Activated CD8-positive, alpha-beta memory T cell treated with anti-CD3 and anti-CD28 coated beads for 36 hours (primary cell): ENCODE results near the gene CELSR2. TPM values are rescaled to one million over a fixed set of nuclear protein-coding genes. Genes with fewer than 3 reads are reported as not detected.
"Not testable (repeated sequence)": the region's sequence is repeated elsewhere in the genome, so short reads cannot be mapped to it uniquely, and the experiment has no call there.

ENCODE experiments used
- CTCF ChIA-PET: fragments of 350-600 bp; sonication (Branson Sonifier 250); formaldehyde crosslinking; loops from one replicate; lab custom pipeline; 2021; ENCODE audit warnings: antibody characterized with exemption; lab: Charles Lee
- POLR2A ChIA-PET: fragments of 350-600 bp; sonication (Branson Sonifier 250); formaldehyde crosslinking; loops from one replicate; lab custom pipeline; 2021; ENCODE audit warnings: antibody characterized with exemption; lab: Charles Lee
- total RNA-seq, 2 experiments: library from RNA; stranded (reverse); gene quantifications; one replicate each; pipeline ENCODE4 v1.2.3, GENCODE V29; 2021

The CELSR2 gene
- total RNA-seq, 2 experiments from 2014 or later = 2.7 to 3.3 TPM

DNA sequence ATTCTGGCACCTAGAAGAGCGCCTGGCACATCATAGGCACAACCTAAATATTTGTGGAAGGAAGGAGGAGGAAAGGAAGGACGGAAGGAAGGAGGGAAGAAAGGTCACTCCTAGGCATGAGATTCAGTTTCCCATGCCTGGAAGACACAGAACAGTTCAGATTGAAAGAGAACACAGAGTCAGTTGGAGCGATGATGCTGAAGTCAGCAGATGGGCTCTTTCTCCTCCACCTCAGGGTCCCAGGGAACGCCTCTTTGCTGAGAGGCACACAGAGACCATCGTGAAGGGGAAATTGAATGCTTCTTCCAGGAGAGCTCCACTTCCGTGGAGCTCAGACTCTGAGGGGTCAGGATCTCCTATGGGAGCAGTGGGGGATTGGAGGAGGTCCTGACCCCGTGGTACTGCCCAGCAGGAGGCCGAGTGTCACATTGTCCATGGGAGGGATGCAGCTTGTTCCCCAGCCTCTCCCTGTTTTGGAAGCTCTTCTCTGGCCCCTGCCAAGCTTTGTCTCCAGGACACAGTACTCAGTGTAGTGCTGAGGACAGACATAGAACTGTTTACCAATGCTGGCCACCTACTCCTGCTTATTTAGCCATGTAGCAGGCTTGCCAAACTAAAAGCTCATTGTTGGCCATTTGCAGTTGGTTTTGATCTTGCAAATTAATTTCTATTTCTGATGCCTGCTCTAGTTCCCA is 55.0 kb downstream of the CELSR2 start:
- POLR2A ChIA-PET = no interaction called here

DNA sequence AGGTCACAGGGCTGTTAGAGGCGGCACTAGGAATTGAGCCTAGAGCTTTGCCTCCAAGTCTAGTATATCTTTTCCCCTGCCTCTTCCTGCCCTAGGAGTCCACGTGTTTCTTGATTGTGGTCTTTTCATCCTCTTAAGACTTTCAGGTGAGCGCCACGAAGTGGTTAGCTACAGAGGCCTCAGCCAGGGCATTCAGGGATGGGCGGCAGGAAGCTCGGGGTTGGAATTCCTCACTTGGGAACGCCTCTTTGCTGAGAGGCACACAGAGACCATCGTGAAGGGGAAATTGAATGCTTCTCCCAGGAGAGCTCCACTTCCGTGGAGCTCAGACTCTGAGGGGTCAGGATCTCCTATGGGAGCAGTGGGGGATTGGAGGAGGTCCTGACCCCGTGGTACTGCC is 56.7 kb downstream of the CELSR2 start:
- CTCF ChIA-PET, POLR2A ChIA-PET: not testable (repeated sequence)

More for the DNA sequence above, 55.0 kb downstream of the CELSR2 start:
- CTCF ChIA-PET = no interaction called here

- ChIA-PET CTCF (no interaction called here), POLR2A (no interaction called here)
These were observed 57.5 kb downstream of the CELSR2 start, which contains the start of gene MYBPHL for GRCh38 chr1:109306832-109307273. MYBPHL (minus strand) TSS chr1:109307011; CDS start chr1:109306991, 20 bp downstream.

- ChIA-PET CTCF (no interaction called here), POLR2A (no interaction called here)
These were observed 58.1 kb downstream of the CELSR2 start for GRCh38 chr1:109307274-109308021.

DNA sequence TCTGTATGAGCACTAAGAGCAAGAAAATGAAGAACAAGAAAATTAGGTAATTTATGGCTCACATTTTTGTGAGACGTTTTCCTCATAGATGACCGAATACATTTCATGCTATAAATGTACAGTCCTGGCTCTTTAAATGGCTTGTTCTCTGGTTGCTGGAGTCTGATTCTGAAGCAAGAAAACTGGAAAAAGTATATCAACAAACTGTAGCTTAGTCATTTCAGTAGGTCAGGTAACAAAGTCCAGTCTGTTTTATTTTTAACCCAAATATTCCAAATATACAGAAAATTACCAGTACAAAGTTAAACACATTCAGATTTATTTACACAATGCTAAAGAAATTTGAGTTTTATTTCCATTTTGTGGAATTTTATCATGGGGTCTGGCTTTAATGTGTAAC is 60.0 kb downstream of the CELSR2 start:
- ChIA-PET POLR2A (no interaction called here), CTCF (no interaction called here)

DNA sequence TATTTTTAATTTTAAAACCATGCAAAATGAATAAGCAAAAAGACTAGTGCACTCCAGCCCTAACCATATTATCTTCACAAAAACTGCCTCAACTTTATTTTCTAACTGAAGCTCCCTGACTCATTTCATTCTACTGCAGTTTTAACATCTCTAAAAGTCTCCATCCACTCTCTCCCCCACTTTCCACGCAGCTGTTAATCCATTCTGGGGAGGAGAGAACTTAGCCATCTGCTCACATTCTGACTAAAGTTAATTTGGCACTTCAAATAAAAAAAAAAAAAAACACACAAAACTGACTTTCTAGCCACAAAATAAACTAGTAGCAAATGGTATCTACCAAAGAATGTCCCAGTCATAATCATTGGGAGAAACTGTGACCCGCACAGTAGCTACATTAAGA is 62.9 kb downstream of the CELSR2 start:
- ChIA-PET POLR2A (no interaction called here), CTCF (no interaction called here)

- POLR2A ChIA-PET = interaction anchor here (0.7 kb wide), 1 partner anchor 1093 kb away, joined by 3 read pairs; no protein-coding TSS in a partner anchor
- CTCF ChIA-PET = no interaction called here
These were observed 63.8 kb downstream of the CELSR2 start for GRCh38 chr1:109312978-109313775.

GRCh38 chr1:109314795-109315194 is 65.5 kb downstream of the CELSR2 start:
- POLR2A ChIA-PET = no interaction called here
- CTCF ChIA-PET = no interaction called here

DNA sequence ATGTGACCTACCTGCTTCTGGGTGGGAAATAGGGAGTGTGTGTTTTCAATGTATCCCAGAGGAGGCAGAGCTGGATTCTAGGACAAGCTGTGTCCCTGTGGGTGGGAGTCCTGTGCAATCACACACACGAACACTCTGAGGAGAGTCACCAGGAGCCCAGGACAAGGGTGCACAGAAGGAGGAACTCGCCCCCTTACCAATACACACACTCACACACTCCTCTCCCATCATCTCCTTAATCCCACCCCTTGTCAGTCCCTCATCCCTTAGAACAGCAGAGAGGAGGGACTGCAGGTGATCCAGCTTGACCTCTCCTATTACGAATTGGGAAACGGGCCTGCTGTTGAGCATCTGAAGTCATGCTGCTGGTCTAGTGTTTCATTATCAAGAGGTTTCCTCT is 65.9 kb downstream of the CELSR2 start:
- CTCF ChIA-PET = no interaction called here
- POLR2A ChIA-PET = no interaction called here

DNA sequence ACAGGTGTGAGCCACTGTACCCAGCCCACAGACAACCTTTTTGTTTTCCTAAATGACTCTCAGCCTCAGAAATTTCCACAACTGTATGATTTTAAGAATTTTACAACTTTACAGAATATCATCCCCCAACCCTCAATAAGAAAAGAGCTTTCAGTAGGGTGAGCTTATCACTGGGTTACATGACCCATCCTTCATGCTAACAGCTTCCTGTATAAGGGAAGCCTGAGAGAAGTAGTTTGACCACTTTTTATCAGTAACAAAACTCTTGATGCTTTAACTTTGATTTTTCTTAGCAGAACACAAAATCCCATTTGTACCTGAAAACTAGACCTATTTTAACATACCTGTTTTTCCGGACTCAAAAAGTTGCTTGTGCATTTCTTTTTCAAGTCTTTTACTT is 67.2 kb downstream of the CELSR2 start:
- CTCF ChIA-PET = interaction anchor here (1.3 kb wide), 1 partner anchor 216 kb away, joined by 3 read pairs; no protein-coding TSS in a partner anchor
- POLR2A ChIA-PET = no interaction called here

DNA sequence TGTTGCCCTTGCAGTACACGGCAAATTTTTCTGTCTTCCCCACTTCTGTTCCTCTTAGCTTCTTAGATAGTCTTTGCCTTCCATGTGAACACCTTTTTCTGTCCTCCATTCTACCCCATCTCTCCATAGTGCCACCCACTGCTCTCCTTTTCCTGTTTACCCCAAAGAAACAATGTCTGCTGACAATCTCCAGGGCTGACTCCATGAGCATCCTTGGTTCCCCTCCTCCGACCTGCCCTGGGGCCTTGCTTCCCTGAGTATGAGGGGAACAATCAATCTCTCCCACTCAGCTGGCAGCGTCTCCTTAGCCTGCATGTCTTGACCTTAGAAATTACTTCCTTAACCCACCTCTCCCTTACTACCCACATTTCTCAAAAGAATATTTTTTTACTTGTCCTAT is 69.8 kb downstream of the CELSR2 start:
- ChIA-PET POLR2A (no interaction called here), CTCF (no interaction called here)

DNA sequence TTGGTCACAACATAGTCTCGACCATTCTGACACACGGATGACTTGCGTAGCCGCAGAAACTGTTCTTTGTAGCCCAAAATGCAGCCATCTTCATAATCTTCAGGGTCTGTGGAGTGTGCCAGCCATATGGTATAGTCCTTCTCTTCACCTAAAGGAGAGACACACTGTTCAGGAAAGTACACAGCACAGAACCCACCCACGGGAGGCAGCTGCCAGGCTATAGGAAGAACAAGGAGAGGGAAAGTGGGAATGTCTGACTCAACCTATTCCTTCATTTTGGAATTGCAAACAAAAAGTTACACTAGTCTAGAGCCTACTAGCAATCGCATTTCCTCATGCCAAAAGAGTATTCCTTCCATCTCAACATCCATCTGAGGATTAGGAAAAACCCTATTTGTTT is 73.6 kb downstream of the CELSR2 start:
- CTCF ChIA-PET = no interaction called here
- POLR2A ChIA-PET = no interaction called here

Other genes starting within 250 kb of the CELSR2 start
- 10 to 100 TPM; 11.9 to 13.4 TPM for gene WDR47, start 207.4 kb upstream of the CELSR2 start, total RNA-seq
- gene TAF13, start 173.5 kb upstream of the CELSR2 start, total RNA-seq = 10 to 100 TPM; 33.2 to 38.5 TPM
- 10 to 100 TPM; 29.0 to 29.1 TPM for gene TMEM167B, start 158.8 kb upstream of the CELSR2 start, total RNA-seq
- 10 to 100 TPM; 12.5 to 14.8 TPM for gene ELAPOR1, start 135.4 kb upstream of the CELSR2 start, total RNA-seq
- 100 to 1,000 TPM; 213 to 218 TPM for gene SARS1, start 35.6 kb upstream of the CELSR2 start, total RNA-seq
- 1 to 10 TPM; 7.3 to 7.5 TPM for gene PSRC1, start 33.6 kb downstream of the CELSR2 start, total RNA-seq
- gene MYBPHL, start 57.5 kb downstream of the CELSR2 start, total RNA-seq = not detected
- 1 to 10 TPM; 2.7 to 3.1 TPM for gene SORT1, start 148.4 kb downstream of the CELSR2 start, total RNA-seq
- gene PSMA5, start 176.9 kb downstream of the CELSR2 start, total RNA-seq = 100 to 1,000 TPM; 223 to 233 TPM
- under 1 TPM; 0.06 to 0.13 TPM for gene SYPL2, start 217.0 kb downstream of the CELSR2 start, total RNA-seq
- 10 to 100 TPM; 16.5 to 16.8 TPM for gene ATXN7L2, start 234.4 kb downstream of the CELSR2 start, total RNA-seq
- 1 to 10 TPM; 7.1 to 8.2 TPM for gene CYB561D1, start 244.6 kb downstream of the CELSR2 start, total RNA-seq